Measurements from ENCODE around the gene ZCCHC9. TPM values are rescaled to one million over a fixed set of nuclear protein-coding genes. Genes with fewer than 3 reads are reported as not detected.
"Not testable (repeated sequence)": the region's sequence is repeated elsewhere in the genome, so short reads cannot be mapped to it uniquely, and the experiment has no call there.

The ZCCHC9 gene
- total RNA-seq (2014; rRNA removed): 21.8 and 27.1 TPM in 2 replicates
- 14.4 TPM for polyA plus RNA-seq (2012)

DNA sequence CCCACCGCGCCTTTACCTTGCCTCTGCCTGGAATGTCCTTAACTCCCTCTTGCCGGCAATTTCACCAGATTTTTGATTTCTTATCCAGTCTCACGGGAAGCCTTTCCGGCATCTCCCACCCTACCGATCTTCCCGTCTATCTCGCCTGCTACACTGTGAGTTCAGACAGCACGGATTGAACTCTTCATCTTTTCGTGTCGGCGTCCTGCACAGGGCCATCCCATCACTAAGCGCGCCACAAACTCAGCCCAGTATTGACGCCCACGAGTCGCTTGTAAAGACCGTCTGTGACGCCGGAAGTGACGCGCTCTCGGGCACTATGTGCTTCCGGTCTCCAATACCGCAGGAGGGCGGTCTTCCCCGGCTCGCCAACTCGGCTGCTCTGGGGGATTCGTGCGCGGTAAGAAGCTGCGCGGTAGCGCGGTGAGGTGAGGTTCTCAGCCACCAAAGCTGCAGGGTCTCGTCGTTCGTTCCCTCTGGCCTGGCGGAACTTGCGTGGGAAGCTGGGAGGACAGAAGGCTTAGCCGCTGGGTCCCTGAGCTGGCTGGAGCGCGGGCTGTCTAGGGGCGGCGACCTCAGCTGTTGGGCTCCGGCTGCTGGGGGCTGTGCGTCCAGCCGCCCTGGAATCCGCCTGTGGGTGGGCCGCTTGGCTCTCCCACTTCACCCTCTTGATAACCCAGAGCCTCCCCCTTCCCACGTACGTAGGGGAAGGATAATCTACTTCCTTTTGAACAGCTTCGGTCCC is at the start of gene ZCCHC9:
TSS of gene ZCCHC9 (plus strand) at position 317 of the 745 bp plus-strand sequence. CDS start 3,171 bp downstream, outside the sequence.
- peak; percentile 95 for DNase-seq (ENCODE audit: low read depth)

- no peak for DNase-seq (ENCODE audit: low read depth)
Measured at GRCh38 chr5:81251922-81252321, 49.5 kb upstream of the ZCCHC9 start.

GRCh38 chr5:81252904-81253303 is 48.5 kb upstream of the ZCCHC9 start:
- DNase-seq (ENCODE audit: low read depth): no peak

GRCh38 chr5:81253875-81254274 is 47.5 kb upstream of the ZCCHC9 start:
- DNase-seq (ENCODE audit: low read depth): no peak

DNA sequence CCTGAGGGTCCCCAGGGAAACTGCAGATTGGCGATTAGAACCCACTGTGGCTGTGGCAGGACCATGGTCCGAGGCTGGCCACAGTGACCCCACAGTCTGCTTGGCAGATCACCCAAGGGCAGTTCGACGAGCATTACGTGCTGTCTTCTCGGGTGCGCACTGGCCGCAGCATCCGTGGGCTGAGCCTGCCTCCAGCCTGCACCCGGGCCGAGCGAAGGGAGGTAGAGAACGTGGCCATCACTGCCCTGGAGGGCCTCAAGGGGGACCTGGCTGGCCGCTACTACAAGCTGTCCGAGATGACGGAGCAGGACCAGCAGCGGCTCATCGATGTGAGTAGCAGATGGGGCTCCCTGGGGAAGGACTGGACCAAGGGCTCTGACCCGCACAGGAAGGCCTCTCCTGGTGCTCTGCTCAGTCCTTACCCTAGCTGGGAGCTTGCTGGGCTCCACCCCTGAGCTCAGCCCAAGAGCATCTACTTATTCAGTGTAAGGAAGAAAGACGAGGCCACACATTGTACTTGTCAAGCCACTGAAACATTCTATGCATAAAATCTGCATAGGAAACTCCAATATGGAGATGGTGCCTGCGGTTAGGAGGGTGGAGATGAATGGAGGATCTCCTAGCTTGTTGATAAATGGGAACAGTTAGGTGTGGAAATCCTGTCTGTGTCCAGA is 46.4 kb upstream of the ZCCHC9 start:
- no peak for DNase-seq (ENCODE audit: low read depth)

GRCh38 chr5:81256766-81257165 is 44.6 kb upstream of the ZCCHC9 start:
- no peak for DNase-seq (ENCODE audit: low read depth)

- not testable (repeated sequence) for DNase-seq (ENCODE audit: low read depth)
Measured at GRCh38 chr5:81262796-81263195, 38.6 kb upstream of the ZCCHC9 start.

DNA sequence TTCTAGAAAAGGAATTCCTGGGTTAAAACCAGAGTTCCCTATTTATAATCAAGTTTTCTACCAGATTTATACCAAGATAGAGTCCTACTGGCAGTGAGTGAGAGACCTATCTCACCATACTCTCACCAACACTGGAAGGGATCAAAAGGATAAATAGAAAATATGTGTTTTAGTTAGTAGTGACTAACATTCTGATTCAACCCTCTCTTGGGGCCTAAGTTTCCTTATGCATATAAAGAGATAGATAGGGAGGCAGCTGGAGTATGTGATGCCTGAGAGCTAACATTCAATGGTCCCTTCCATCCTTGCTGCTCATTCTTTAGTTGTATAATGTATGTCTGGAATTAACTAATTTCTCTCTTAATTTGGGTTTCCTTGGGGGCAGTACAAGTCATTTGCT is 36.3 kb upstream of the ZCCHC9 start:
- peak; percentile 68 for DNase-seq (ENCODE audit: low read depth)

- peak; percentile 78 for DNase-seq (ENCODE audit: low read depth)
Measured at GRCh38 chr5:81268521-81269196, 32.7 kb upstream of the ZCCHC9 start.

GRCh38 chr5:81269751-81270393 is 31.5 kb upstream of the ZCCHC9 start:
- DNase-seq (ENCODE audit: low read depth): no peak

- DNase-seq (ENCODE audit: low read depth): not testable (repeated sequence)
Measured at GRCh38 chr5:81270394-81271027, 30.9 kb upstream of the ZCCHC9 start.

GRCh38 chr5:81283976-81284375 is 17.4 kb upstream of the ZCCHC9 start:
- no peak for DNase-seq (ENCODE audit: low read depth)

- no peak for DNase-seq (ENCODE audit: low read depth)
Measured at GRCh38 chr5:81286059-81286617, 15.2 kb upstream of the ZCCHC9 start.

GRCh38 chr5:81288021-81288433 is 13.4 kb upstream of the ZCCHC9 start:
- no peak for DNase-seq (ENCODE audit: low read depth)

DNA sequence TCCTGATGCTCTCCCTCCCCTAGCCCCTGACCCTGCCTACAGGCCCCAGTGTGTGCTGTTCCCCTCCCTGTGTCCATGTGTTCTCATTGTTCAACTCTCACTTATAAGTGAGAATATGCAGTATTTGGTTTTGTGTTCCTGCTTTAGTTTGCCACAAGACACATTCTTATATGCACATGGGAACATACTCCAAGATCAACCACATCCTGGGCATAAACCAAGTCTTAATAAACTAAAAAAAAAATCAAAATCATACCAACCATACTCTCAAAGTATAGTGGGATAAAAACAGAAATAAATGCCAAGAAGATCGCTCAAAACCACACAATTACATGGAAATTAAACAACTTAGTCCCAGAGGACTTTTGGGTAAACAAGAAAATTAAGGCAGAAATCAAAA is 11.2 kb upstream of the ZCCHC9 start:
- peak; percentile 51 for DNase-seq (ENCODE audit: low read depth)

GRCh38 chr5:81292130-81292529 is 9.3 kb upstream of the ZCCHC9 start:
- no peak for DNase-seq (ENCODE audit: low read depth)

DNA sequence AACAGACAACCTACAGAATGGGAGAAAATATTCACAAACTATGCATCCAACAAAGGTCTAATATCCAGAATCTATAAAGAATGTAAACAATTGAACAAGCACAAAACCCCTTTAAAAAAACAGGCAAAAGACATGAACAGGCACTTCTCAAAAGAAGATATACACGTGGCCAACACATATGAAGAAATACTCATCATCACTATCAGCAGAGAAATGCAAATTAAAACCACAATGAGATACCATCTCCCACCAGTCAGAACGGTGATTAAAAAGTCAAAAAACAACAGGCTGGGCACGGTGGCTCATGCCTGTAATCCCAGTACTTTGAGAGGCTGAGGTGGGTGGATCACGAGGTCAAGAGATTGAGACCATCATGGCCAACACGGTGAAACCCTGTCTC is 7.4 kb upstream of the ZCCHC9 start:
- DNase-seq (ENCODE audit: low read depth): not testable (repeated sequence)

DNA sequence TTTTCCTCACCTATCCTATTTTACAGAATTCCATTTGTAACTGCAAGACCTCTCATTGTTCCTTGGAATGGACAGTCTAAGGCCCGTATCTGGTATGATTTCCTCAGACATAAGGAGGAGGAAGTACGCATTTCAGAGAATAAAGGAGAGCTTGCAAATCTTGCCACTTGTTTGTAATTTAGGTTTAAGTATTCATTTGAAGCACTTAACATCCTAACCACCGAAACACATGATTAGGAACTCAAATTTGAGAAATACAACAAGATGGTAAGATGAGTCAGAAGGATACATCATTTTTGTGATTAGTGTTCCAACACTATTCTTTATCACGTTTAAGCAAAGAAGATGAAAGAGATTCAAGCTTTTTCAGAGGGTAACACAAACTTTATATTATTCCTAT is 3.9 kb upstream of the ZCCHC9 start:
- DNase-seq (ENCODE audit: low read depth): no peak

- no peak for DNase-seq (ENCODE audit: low read depth)
Measured at GRCh38 chr5:81300921-81301270, 491 bp upstream of the ZCCHC9 start.

- DNase-seq (ENCODE audit: low read depth): no peak
Measured at GRCh38 chr5:81302596-81302995, 1.2 kb downstream of the ZCCHC9 start.

- DNase-seq (ENCODE audit: low read depth): peak; percentile 85
Measured at GRCh38 chr5:81303563-81303962, 2.2 kb downstream of the ZCCHC9 start.

Measured in LHCN-M2 (cell line).